Measurements from ENCODE around the gene MOCS3.

Gene MOCS3

DNA sequence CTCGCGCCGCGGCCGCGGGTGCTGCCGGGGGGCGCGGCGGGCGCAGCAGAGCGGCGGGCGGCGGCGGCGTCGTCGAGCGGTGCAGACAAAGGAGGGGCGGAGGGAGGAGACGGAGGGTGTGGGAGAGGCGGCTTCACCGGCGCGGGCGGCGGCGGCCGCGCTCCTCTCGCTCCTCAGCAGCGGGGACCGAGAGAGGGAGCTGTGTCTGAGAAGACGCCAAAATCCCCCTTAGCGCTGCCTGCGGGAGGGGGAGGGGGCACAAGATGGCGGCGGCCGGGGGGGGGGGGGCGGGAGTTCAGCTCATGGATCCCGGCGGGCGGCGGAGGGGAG, 27.7 kb upstream of the MOCS3 start:
- in situ Hi-C loops (cut with HindIII; ENCODE audit: low pct_ligation_motif_present, low pct_unique_long_range_greater_than_20kb, low sequenced_read_pairs), result no loop called here
- DNase-seq, result no peak

DNA sequence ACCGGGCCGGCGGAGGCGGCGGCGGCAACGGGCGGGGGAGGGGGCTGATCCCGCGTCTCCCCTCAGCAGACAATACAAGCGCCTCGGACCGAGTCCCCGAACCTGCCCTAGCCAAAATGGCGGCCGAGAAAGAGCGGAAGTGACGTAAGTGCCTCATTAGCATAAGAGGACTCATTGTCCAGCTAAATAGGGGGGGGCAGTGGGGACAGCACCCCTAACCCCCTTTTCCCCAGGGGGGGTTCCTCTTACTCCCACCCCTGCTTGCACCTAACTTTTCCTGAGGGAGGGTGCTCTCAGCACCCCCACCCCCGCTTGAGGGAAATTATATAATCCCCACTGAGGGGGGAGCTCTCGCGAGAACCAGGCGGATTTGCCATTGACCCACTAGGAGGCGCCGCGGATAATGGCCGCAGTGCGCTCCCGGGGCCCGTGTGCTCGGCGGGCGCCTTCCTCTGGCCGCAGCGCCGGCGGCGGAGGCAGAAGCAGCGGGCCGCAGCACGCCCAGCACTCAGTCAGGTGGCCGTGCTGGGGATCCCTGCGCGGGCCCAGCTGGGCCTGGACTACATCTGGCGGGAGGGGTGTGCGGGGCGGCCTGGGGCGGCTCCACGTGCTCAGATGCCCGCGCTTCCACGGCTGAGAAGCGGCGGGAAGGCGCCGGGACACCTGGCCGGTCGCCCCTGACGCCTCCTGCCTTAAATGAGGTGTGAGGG, 27.2 kb upstream of the MOCS3 start, which contains the start of gene ADNP:
ADNP (minus strand) TSS at position 132 of the 710 bp plus-strand sequence. CDS start 27,441 bp downstream, outside the sequence.
- DNase-seq, result peak; percentile 91
- in situ Hi-C loops (cut with HindIII; ENCODE audit: low pct_ligation_motif_present, low pct_unique_long_range_greater_than_20kb, low sequenced_read_pairs), result no loop called here

DNA sequence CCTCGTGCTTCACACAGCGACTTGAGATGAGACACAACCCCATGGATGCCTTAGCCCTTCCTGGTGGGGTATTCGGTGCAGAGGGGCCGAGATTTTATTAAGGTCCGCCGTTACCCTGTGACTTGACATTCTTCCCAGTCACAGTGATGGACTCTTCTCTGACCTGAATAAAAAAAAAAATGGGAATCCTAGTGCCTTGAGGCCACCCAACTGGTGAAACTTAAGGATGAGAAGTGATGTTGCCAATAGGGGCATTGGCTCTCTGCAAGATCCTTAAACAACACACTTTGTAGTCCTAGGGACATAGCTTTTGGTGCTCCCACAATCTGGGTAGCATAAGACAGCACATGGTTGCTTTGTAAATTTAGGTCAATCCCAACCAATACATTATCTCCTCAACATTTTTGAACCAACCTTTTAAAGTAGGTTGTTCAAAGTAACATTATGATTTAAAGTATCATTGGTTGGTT, 26.6 kb upstream of the MOCS3 start:
- DNase-seq, result no peak
- in situ Hi-C loops (cut with HindIII; ENCODE audit: low pct_ligation_motif_present, low pct_unique_long_range_greater_than_20kb, low sequenced_read_pairs), result no loop called here

DNA sequence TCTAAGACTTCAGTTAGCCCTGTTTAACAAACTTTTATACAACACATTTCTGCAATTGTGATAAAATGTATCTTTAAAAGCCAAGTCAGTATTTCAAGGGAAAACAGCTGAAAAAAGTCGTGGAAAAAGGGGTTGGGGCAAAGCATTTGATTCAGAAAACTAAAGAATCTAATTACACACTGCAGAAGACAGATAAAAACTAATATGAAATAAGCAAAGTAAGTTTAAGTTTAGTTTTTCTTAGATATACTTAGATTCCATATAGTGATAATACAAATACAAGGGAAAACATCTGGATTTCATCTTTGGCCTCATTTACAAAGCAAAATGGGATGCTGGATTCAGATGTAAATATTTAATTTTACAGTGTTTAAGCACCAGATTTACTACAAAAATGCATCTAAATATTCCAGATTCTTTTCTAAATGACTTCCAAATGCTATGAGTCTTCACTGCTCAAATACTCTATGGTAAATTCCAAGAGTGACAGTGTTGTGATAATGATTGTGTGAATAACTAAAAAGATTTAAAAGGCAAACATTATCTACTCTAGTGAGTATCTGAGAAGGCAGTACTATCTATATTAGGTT, 25.8 kb upstream of the MOCS3 start:
- no peak for DNase-seq
- in situ Hi-C loops (cut with HindIII; ENCODE audit: low pct_ligation_motif_present, low pct_unique_long_range_greater_than_20kb, low sequenced_read_pairs), result no loop called here

DNA sequence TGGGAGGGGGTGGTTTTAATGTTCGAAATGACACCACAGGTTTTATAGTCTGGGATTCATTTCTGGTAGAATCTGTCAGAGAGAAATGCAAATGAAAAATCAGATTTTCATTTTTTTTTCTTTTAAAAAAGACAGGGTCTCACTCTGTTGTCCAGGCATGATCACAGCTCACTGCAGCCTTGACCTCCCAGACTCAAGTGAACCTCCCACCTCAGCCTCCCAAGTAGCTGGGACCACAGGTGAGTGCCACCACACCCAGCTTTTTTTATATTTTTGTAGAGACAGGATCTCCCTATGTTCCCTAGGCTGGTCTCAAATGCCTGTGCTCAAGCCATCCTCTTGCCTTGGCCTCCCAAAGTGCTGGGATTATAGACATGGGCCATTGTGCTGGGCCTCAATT, 25.0 kb upstream of the MOCS3 start:
- no peak for DNase-seq
- in situ Hi-C loops (cut with HindIII; ENCODE audit: low pct_ligation_motif_present, low pct_unique_long_range_greater_than_20kb, low sequenced_read_pairs), result no loop called here

DNA sequence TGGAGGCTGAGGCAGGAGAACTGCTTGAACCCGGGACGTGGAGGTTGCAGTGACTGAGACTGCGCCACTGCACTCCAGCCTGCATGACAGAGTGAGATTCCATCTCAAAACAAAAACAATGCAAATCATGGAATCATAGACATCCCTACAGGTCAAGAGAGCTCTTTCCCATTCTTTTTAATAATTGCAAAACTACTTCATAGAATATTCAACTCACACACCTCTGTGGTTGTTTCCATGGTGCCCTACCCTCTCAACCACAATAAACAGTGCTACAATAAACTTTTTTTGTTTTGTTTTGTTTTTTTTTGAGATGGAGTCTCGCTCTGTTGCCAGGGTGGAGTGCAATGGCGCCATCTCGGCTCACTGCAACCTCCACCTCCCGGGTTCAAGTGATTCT, 15.5 kb upstream of the MOCS3 start:
- in situ Hi-C loops (cut with HindIII; ENCODE audit: low pct_ligation_motif_present, low pct_unique_long_range_greater_than_20kb, low sequenced_read_pairs), result no loop called here
- no peak for DNase-seq

DNA sequence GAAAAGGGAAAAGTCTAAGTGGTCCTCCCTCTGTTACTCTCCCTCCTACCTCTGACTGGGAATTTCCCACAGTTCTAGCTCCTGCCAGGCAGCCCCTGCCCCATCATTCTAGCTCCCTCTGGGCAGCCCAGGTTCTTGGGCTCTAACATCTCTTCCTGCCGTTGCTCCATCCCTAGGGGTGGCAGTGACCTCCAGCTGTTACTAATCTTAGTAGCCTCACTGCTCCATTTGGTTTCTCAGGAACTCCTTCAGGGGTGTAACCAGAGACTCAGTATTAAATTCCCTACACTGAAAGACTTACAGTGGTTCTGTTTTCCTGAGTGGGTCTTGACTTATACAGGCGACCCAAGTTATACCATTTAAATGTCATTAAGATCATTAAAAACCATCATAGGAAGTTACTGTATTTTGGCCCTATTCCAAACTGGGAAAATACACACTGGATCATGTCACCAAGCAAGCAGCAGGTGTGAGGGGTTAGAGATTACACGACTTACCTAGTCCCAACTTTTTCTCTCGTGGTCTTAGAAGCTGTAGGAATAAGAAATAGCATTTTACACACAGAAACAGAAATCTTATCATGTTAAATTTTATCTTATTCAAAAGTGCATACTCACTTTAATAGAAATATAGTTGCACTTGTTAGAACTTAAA, 10.4 kb upstream of the MOCS3 start:
- in situ Hi-C loops (cut with HindIII; ENCODE audit: low pct_ligation_motif_present, low pct_unique_long_range_greater_than_20kb, low sequenced_read_pairs), result no loop called here
- no peak for DNase-seq

DNA sequence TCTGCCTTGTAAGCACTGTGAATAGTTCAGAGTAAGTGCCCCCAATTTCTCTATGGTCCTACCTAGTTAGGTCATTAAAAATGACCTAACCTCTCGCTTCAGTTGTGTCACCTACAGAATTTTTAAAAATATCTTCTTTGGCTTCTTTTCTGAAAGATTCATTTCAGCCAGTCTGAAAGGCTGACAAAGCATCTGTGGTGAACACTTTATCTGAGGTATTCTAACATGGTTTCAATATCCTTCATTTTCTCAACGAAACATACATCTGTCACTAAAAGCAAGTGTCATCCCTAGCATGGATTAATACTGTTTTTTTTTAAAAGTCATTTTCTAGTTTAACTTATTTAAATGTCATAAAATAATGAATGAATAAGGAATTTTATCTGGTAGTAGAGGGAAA, 5.4 kb upstream of the MOCS3 start:
- in situ Hi-C loops (cut with HindIII; ENCODE audit: low pct_ligation_motif_present, low pct_unique_long_range_greater_than_20kb, low sequenced_read_pairs), result no loop called here
- DNase-seq, result no peak

DNA sequence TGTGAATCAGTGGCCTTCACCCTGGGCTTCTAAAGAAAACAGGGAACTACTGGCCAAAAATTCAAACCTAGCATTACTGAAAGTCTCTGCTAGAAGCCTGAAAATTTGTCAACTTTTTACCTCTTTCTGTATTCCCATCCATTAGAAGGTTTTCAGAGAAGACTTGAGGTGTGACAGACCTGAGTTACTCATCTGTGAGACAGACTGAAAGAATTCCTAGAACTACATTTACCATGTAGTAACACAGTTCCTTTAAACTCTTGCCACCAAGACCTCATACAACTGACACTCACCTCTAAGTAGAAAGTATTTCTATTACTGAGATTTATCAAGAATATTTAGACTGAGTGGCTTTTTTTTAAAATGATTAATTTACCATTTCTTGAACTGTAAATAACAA, 4.8 kb upstream of the MOCS3 start:
- in situ Hi-C loops (cut with HindIII; ENCODE audit: low pct_ligation_motif_present, low pct_unique_long_range_greater_than_20kb, low sequenced_read_pairs), result no loop called here

DNA sequence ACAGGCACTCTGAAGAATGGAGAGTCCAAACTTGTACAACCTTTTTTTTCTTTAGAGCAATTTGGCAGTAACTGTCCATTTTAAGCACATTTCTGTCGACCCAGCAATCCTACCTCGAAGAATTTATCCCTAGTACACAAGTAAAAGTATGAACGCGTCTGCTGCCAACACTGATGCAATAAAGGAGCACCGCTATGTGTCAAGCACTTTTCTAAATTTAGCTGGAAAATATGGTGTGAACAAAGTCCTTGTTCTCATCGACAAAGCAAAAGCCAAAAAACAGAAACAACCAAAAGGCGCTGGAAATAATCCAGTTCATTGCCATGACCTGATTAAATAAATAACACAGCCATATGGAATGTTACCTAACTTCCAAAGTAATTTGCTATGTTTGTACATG, 1.3 kb upstream of the MOCS3 start:
- in situ Hi-C loops (cut with HindIII; ENCODE audit: low pct_ligation_motif_present, low pct_unique_long_range_greater_than_20kb, low sequenced_read_pairs), result no loop called here
- no peak for DNase-seq

More for the DNA sequence above, 4.8 kb upstream of the MOCS3 start:
- no peak for DNase-seq

DNA sequence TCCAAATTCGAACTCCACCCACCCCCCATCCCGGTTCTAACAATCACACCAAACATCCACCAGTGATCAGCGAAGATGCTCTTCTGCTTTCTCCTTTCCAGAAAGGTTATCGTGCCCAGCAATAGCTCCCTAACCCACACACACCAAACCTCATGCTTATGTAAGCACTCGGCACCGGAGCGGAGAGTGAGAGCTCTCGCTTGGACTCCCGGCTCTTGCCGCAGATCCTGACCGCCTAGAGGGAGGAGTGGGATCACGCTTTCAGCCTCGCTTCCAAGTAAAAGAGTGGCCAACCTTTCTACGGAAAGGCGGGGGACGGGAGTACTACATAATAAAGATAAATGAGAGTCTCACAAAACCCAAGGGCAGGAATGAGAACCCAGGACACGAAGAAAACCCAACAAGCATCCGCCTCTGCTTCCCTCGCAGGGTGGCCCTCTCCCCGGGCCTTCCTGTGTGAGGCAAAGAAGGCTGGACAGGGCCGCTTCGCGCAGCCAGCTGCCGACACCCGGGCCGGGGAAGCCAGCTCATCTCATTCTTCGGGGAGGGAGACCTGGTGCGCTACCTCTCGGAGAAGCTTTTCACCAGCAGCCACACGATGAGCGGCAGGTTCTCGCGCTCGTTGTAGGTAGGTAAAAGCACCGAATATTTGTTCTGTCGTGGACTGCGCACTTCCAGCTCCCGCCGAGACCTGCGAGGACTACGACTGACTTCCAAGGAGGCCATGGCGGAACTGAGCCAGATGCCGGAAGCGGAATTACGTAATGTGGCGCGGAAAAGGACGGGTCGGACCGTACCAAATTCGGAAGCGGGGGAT, 612 bp upstream of the MOCS3 start, which contains the start of gene DPM1:
DPM1 (minus strand) TSS at position 735 of the 817 bp plus-strand sequence; CDS start at position 726, 9 bp downstream.
- peak; percentile 87 for DNase-seq
- in situ Hi-C loops (cut with HindIII; ENCODE audit: low pct_ligation_motif_present, low pct_unique_long_range_greater_than_20kb, low sequenced_read_pairs), result no loop called here

DNA sequence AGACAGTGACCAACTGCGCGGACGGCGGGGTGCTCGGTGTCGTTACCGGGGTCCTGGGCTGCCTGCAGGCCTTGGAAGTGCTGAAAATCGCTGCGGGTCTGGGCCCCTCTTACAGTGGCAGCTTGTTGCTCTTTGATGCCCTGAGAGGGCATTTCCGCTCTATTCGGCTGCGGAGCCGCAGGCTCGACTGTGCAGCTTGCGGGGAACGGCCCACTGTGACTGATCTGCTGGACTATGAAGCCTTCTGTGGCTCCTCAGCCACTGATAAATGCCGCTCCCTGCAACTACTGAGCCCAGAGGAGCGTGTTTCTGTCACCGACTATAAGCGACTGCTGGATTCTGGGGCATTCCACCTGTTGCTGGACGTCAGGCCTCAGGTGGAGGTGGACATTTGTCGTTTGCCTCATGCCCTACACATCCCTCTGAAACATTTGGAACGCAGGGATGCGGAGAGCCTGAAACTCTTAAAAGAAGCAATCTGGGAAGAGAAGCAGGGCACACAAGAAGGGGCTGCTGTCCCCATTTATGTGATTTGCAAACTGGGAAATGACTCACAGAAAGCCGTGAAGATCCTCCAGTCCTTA, 1.0 kb downstream of the MOCS3 start:
- in situ Hi-C loops (cut with HindIII; ENCODE audit: low pct_ligation_motif_present, low pct_unique_long_range_greater_than_20kb, low sequenced_read_pairs), result no loop called here
- no peak for DNase-seq

DNA sequence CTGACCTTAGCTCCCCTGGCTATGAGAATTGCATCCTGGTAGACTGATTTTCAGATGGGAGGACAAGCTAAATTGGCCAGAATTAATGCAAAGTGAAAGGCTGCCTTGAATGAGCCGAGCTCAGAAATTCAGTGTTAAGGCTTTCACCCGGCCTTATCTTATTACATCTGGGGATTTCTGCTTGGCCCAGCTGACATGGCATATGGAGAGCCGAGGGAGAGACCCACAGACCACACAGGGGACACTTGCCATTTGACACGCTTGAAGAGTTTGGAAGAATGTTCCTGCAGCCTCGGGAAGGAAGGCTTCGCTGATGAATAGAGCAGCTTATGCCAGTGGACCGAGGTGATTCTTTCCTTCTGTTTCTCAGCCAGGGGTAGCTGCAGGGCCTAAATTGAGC, 9.0 kb downstream of the MOCS3 start:
- peak; percentile 60 for DNase-seq
- in situ Hi-C loops (cut with HindIII; ENCODE audit: low pct_ligation_motif_present, low pct_unique_long_range_greater_than_20kb, low sequenced_read_pairs), result no loop called here

DNA sequence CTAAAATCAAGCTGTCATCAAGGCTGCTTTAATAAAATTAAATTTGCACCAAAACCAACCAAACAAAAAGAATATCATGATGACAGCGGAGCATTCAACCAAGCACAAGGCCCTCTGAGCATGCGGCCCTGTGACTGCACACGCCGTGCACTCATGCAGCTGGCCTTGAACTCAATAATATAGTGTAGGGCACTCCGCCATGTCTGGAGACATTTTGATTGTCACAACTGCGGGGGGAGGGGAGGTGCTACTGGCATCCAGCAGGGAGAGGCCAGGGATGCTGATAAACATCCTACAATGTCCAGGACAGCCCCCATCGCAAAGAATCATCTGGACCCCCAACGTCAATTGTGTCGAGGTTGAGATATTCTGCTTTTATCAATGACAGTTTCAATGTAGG, 9.7 kb downstream of the MOCS3 start:
- in situ Hi-C loops (cut with HindIII; ENCODE audit: low pct_ligation_motif_present, low pct_unique_long_range_greater_than_20kb, low sequenced_read_pairs), result no loop called here
- DNase-seq, result no peak

DNA sequence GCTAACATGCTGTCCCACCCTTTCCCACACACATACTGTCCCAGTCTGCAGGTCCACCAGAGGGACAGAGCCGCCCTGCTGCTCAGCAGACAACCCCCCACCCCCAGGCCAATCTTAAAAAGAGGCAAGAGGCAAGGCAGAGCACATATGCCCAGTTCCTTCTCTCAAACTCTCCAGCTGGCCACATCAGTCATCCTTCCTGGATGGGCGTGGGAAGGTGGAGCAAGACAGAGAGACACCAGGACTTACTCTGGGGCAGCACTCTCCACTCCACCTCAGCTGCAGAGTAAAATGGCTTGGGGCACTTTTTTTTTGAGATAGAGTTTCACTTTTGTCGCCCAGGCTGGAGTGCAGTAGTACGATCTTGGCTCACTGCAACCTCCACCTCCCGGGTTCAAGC, 10.8 kb downstream of the MOCS3 start:
- in situ Hi-C loops (cut with HindIII; ENCODE audit: low pct_ligation_motif_present, low pct_unique_long_range_greater_than_20kb, low sequenced_read_pairs), result no loop called here
- no peak for DNase-seq

DNA sequence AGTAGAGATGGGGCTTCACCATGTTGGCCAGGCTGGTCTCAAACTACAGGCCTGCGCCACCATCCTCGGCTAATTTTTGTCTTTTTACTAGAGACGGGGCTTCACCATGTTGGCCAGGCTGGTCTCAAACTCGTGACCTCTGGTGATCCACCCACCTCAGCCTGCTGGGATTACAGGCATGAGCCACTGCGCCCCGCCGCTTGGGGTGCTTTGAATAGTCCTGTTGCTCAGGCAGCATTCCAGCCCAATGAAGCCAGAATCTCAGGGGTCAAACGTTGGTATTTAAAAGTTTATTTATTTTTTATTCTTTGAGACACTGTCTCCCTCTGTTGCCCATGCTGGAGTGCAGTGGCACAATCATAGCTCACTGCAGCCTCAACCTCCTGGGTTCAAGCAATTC, 11.3 kb downstream of the MOCS3 start:
- no peak for DNase-seq
- in situ Hi-C loops (cut with HindIII; ENCODE audit: low pct_ligation_motif_present, low pct_unique_long_range_greater_than_20kb, low sequenced_read_pairs), result no loop called here

DNA sequence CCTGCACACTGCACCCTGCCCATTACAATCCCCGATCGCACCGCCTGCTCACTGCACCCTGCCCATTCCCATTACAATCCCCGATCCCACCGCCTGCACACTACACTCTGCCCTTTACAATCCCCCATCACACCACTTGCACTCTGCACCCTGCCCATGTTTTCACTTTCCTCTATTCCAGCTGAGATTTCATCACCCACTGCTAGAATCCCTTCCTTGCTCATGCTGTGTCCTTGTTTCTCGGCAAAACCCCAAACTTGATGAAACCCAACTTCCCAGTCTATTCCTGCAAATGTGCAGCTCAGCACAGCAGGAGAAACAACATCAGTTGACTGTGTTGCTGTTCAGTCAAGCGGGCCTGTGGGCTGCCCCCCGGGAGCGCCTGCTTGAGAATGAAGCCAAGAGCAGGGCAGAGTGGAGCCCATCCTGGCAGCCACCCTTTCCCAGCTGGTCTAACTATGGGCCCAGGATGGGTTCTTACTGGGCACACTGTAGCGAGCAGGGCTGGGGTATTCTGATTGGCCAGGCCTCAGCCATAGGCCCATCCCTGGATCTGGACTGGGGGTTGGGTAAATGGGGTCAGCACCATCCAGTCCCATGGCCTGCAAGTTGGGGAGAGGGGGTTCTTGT, 17.2 kb downstream of the MOCS3 start:
- in situ Hi-C loops (cut with HindIII; ENCODE audit: low pct_ligation_motif_present, low pct_unique_long_range_greater_than_20kb, low sequenced_read_pairs), result no loop called here
- no peak for DNase-seq

Data from ACHN (cell line).